Left ventricle myocardium superior (tissue), 1 donor: ENCODE results near the gene NFATC2. TPM values are rescaled to one million over a fixed set of nuclear protein-coding genes. Genes with fewer than 3 reads are reported as not detected.
"Not testable (repeated sequence)": the region's sequence is repeated elsewhere in the genome, so short reads cannot be mapped to it uniquely, and the experiment has no call there.

Experiments
- ATAC-seq: fragments of 200-7000 bp; cut with Tn5 transposase; one replicate; pipeline ENCODE4 v1.9.1; 2020; ENCODE audit warnings: mild to moderate bottlenecking, moderate library complexity
- DNase-seq: peaks from one replicate; pipeline ENCODE4 v3.0.0-alpha.2; 2020
- intact Hi-C: fragments of 100-400 bp; cut with micrococcal nuclease; formaldehyde crosslinking; loops from one replicate; pipeline ENCODE4 v1.11.0; 2022
- total RNA-seq: library from RNA; stranded (reverse); fragmentation: NEBNext Ultra II Directional; extraction: Animal tissue kit (Norgen Biotek cat#: 25700); gene quantifications from one replicate; pipeline ENCODE4 v1.2.1, GENCODE V29; 2021
- donor health status: DM: no; HTN: yes; CAD: no; lungs with severe emphysema.

Gene NFATC2
- total RNA-seq, 1 donor from 2014 or later: 2.3 TPM

GRCh38 chr20:51486197-51487005 is 56.1 kb downstream of the NFATC2 start:
- ATAC-seq (no peak), DNase-seq (no peak)
- intact Hi-C loops: no loop called here

- DNase-seq (no peak), ATAC-seq (no peak)
- intact Hi-C loops: no loop called here
Measured at GRCh38 chr20:51484831-51485230, 57.7 kb downstream of the NFATC2 start.

- DNase-seq: no peak
- ATAC-seq: no peak
- intact Hi-C loops: no loop called here
Measured at GRCh38 chr20:51484141-51484815, 58.2 kb downstream of the NFATC2 start.

GRCh38 chr20:51482836-51483473 is 59.6 kb downstream of the NFATC2 start:
- DNase-seq (no peak), ATAC-seq (no peak)
- intact Hi-C loops: no loop called here

- intact Hi-C loops: no loop called here
- ATAC-seq (no peak), DNase-seq (no peak)
Measured at GRCh38 chr20:51481341-51481914, 61.1 kb downstream of the NFATC2 start.

- DNase-seq: no peak
- no peak for ATAC-seq
- intact Hi-C loops: no loop called here
Measured at GRCh38 chr20:51480507-51481270, 61.8 kb downstream of the NFATC2 start.

GRCh38 chr20:51476106-51476505 is 66.4 kb downstream of the NFATC2 start:
- ATAC-seq, intact Hi-C loops: not testable (repeated sequence)

GRCh38 chr20:51473771-51474170 is 68.7 kb downstream of the NFATC2 start:
- ATAC-seq: no peak
- no peak for DNase-seq
- intact Hi-C loops: no loop called here

More at GRCh38 chr20:51476106-51476505, 66.4 kb downstream of the NFATC2 start:
- DNase-seq: not testable (repeated sequence)

GRCh38 chr20:51473256-51473655 is 69.3 kb downstream of the NFATC2 start:
- intact Hi-C loops: no loop called here
- no peak for DNase-seq
- no peak for ATAC-seq

- no peak for DNase-seq
- intact Hi-C loops: no loop called here
Measured at GRCh38 chr20:51470907-51471411, 71.6 kb downstream of the NFATC2 start.

GRCh38 chr20:51470499-51470820 is 72.1 kb downstream of the NFATC2 start:
- intact Hi-C loops: no loop called here
- DNase-seq: no peak
- no peak for ATAC-seq

More at GRCh38 chr20:51470907-51471411, 71.6 kb downstream of the NFATC2 start:
- ATAC-seq: no peak

- DNase-seq: no peak
- intact Hi-C loops: no loop called here
- peak; percentile 24 for ATAC-seq
Measured at GRCh38 chr20:51469578-51470498, 72.7 kb downstream of the NFATC2 start.

- intact Hi-C loops: no loop called here
- no peak for ATAC-seq
Measured at GRCh38 chr20:51469046-51469445, 73.5 kb downstream of the NFATC2 start.

GRCh38 chr20:51468636-51469035 is 73.9 kb downstream of the NFATC2 start:
- ATAC-seq: no peak
- intact Hi-C loops: no loop called here

More at GRCh38 chr20:51469046-51469445, 73.5 kb downstream of the NFATC2 start:
- DNase-seq: no peak

GRCh38 chr20:51467956-51468626 is 74.4 kb downstream of the NFATC2 start:
- intact Hi-C loops: no loop called here
- ATAC-seq (no peak), DNase-seq (no peak)

More at GRCh38 chr20:51468636-51469035, 73.9 kb downstream of the NFATC2 start:
- DNase-seq: no peak

- intact Hi-C loops: no loop called here
Measured at GRCh38 chr20:51463998-51464397, 78.5 kb downstream of the NFATC2 start.

GRCh38 chr20:51463560-51463959 is 79.0 kb downstream of the NFATC2 start:
- intact Hi-C loops: no loop called here
- DNase-seq (no peak), ATAC-seq (no peak)

More at GRCh38 chr20:51463998-51464397, 78.5 kb downstream of the NFATC2 start:
- ATAC-seq (no peak), DNase-seq (no peak)
